Mammary epithelial cell (primary cell): ENCODE measurements around the gene ZNF780B.

ENCODE experiments used
- CTCF ChIP-seq, 2 donors: IDR thresholded peaks in 1 of 2; conservative IDR thresholded peaks in 1 of 2; 2 replicates each; pipeline ENCODE4 v1.5.1; 2011 to 2012; ENCODE audit warnings: inconsistent platforms in 2 of 2, low read length in 2 of 2, mild to moderate bottlenecking in 2 of 2, control low read depth in 1 of 2, low read depth in 1 of 2; ENCODE audit not compliant: insufficient read depth in 1 of 2; ENCODE audit errors: extremely low read depth in 1 of 2
- EZH2 ChIP-seq: IDR thresholded peaks from 2 replicates; pipeline ENCODE4 v1.6.1; 2012; ENCODE audit warnings: low read length, inconsistent platforms, borderline replicate concordance

GRCh38 chr19:40006273-40006691, 49.7 kb downstream of the ZNF780B start:
- TF ChIP-seq EZH2 (no peak), CTCF (conservative IDR thresholded peaks at IDR 0.05 in 1 of 2, IDR thresholded peaks at IDR 0.05 in 1 of 2; ENCODE audit: extremely low read depth in 1 of 2, insufficient read depth in 1 of 2, low read depth in 1 of 2, low read length in 2 of 2) (no peak)
